Prostate gland (tissue), 2 donors: ENCODE data around the gene FAM89B.

Experiments
- CTCF ChIP-seq, 4 experiments: fragments of 200-600 bp in 2 of 4; fragments of 450-650 bp in 2 of 4; sonication (generic) in 2 of 4; IDR thresholded peaks; 1 replicate in 3 of 4; 2 replicates in 1 of 4; pipeline ENCODE4 v1.5.1; 2016 to 2019; ENCODE audit warnings: antibody characterized with exemption in 4 of 4, mild to moderate bottlenecking in 2 of 4, moderate library complexity in 2 of 4
- POLR2A ChIP-seq: fragments of 450-650 bp; IDR thresholded peaks from one replicate; pipeline ENCODE4 v1.6.1; 2016; ENCODE audit warnings: antibody characterized with exemption, mild to moderate bottlenecking

GRCh38 chr11:65574811-65575567 is 2.7 kb downstream of the FAM89B start:
- TF ChIP-seq POLR2A (no peak), CTCF (IDR thresholded peaks at IDR 0.05) (no peak)
